ENCODE measurements around the gene LNPEP.

GRCh38 chr5:96945144-96945897, 9.4 kb downstream of the LNPEP start:
- TF ChIP-seq POLR2AphosphoS5 (IDR thresholded peaks at IDR 0.05; ENCODE audit: low read depth, low read length) (no peak), TAF1 (IDR thresholded peaks at IDR 0.05; ENCODE audit: borderline replicate concordance, insufficient read depth, low read length) (no peak), SIN3A (IDR thresholded peaks at IDR 0.05; ENCODE audit: borderline replicate concordance, insufficient read depth, low read length) (no peak), REST (IDR thresholded peaks at IDR 0.05; ENCODE audit: insufficient read depth in 1 of 2, low read depth in 2 of 2, low read length in 2 of 2) (no peak)

Data from PFSK-1 (cell line).